ENCODE data around the gene SLFNL1.

DNA sequence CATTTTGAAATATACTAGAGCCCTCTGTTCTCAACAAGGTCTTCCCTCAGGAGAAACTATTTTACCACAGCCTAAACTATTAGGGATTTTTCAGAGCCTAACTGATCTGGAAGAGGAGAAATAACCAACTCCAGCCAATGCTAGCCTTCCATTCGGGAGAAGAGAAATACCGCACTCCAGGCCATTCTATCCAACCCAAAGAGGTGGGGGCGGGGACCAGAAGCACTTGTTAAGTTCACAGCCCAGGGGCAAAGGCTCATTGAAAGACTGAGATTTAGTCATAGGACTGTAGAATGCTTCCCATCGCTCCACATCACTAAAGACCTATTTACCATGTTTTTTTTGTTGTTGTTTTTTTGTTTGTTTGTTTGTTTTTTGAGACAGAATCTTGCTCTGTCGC lies 35.4 kb upstream of the SLFNL1 start:
- TF ChIP-seq CREM (CRISPR knock-in tag; IDR thresholded peaks at IDR 0.05) = no peak
- TF ChIP-seq, protein P1, sequence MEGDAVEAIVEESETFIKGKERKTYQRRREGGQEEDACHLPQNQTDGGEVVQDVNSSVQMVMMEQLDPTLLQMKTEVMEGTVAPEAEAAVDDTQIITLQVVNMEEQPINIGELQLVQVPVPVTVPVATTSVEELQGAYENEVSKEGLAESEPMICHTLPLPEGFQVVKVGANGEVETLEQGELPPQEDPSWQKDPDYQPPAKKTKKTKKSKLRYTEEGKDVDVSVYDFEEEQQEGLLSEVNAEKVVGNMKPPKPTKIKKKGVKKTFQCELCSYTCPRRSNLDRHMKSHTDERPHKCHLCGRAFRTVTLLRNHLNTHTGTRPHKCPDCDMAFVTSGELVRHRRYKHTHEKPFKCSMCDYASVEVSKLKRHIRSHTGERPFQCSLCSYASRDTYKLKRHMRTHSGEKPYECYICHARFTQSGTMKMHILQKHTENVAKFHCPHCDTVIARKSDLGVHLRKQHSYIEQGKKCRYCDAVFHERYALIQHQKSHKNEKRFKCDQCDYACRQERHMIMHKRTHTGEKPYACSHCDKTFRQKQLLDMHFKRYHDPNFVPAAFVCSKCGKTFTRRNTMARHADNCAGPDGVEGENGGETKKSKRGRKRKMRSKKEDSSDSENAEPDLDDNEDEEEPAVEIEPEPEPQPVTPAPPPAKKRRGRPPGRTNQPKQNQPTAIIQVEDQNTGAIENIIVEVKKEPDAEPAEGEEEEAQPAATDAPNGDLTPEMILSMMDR (IDR thresholded peaks at IDR 0.05) = no peak
- no peak for TF ChIP-seq RORB (CRISPR knock-in tag; IDR thresholded peaks at IDR 0.05)
- TF ChIP-seq MYBL2 (CRISPR knock-in tag; IDR thresholded peaks at IDR 0.05) = no peak
- TF ChIP-seq TEAD4 (CRISPR knock-in tag; IDR thresholded peaks at IDR 0.05) = no peak
- TF ChIP-seq FOXK1 (CRISPR knock-in tag; IDR thresholded peaks at IDR 0.05) = no peak
- TF ChIP-seq, protein P2, sequence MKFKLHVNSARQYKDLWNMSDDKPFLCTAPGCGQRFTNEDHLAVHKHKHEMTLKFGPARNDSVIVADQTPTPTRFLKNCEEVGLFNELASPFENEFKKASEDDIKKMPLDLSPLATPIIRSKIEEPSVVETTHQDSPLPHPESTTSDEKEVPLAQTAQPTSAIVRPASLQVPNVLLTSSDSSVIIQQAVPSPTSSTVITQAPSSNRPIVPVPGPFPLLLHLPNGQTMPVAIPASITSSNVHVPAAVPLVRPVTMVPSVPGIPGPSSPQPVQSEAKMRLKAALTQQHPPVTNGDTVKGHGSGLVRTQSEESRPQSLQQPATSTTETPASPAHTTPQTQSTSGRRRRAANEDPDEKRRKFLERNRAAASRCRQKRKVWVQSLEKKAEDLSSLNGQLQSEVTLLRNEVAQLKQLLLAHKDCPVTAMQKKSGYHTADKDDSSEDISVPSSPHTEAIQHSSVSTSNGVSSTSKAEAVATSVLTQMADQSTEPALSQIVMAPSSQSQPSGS (CRISPR knock-in tag; IDR thresholded peaks at IDR 0.05; ENCODE audit: borderline replicate concordance, low read depth) = no peak

Measured in WTC11 (cell line).